Activated CD8-positive, alpha-beta memory T cell treated with anti-CD3 and anti-CD28 coated beads, Interleukin-2, amount 50 U/mL, for 1 hour (primary cell): ENCODE measurements around the gene SERINC4.
"Not testable (repeated sequence)": the region's sequence is repeated elsewhere in the genome, so short reads cannot be mapped to it uniquely, and the experiment has no call there.

Experiments used
- DNase-seq: peaks from one replicate; pipeline ENCODE4 v3.0.0-alpha.2; 2020; ENCODE audit errors: extremely low read depth

Gene SERINC4

GRCh38 chr15:43799945-43800285 is at the start of gene SERINC4:
SERINC4 (minus strand) TSS chr15:43800220; CDS start chr15:43799986, 234 bp downstream.
- DNase-seq, result no peak

- DNase-seq, result no peak
Observed at GRCh38 chr15:43845421-43845820, 45.4 kb upstream of the SERINC4 start.

GRCh38 chr15:43832485-43832884 is 32.5 kb upstream of the SERINC4 start:
- not testable (repeated sequence) for DNase-seq

- DNase-seq, result not testable (repeated sequence)
Observed at GRCh38 chr15:43831519-43832052, 31.6 kb upstream of the SERINC4 start.

- DNase-seq, result not testable (repeated sequence)
Observed at GRCh38 chr15:43830691-43831275, 30.8 kb upstream of the SERINC4 start.

- DNase-seq, result not testable (repeated sequence)
Observed at GRCh38 chr15:43829951-43830540, 30.0 kb upstream of the SERINC4 start.

GRCh38 chr15:43828061-43828657 is 28.1 kb upstream of the SERINC4 start:
- DNase-seq, result no peak

GRCh38 chr15:43826508-43827341 is 26.7 kb upstream of the SERINC4 start, which contains the start of gene WDR76:
WDR76 (plus strand) TSS chr15:43827002; CDS start chr15:43827033, 31 bp downstream.
- no peak for DNase-seq

- no peak for DNase-seq
Observed at GRCh38 chr15:43826029-43826507, 26.0 kb upstream of the SERINC4 start.

- DNase-seq, result not testable (repeated sequence)
Observed at GRCh38 chr15:43825305-43825704, 25.3 kb upstream of the SERINC4 start.

- DNase-seq, result peak; percentile 91
Observed at GRCh38 chr15:43824302-43825246, 24.6 kb upstream of the SERINC4 start, which contains the start of gene MFAP1. MFAP1 (minus strand) TSS chr15:43824690; CDS start chr15:43824569, 121 bp downstream.

- no peak for DNase-seq
Observed at GRCh38 chr15:43821505-43821904, 21.5 kb upstream of the SERINC4 start.

GRCh38 chr15:43815064-43815463 is 15.0 kb upstream of the SERINC4 start:
- not testable (repeated sequence) for DNase-seq

- no peak for DNase-seq
Observed at GRCh38 chr15:43808960-43809678, 9.1 kb upstream of the SERINC4 start.

- DNase-seq, result no peak
Observed at GRCh38 chr15:43808435-43808950, 8.5 kb upstream of the SERINC4 start.

- not testable (repeated sequence) for DNase-seq
Observed at GRCh38 chr15:43802676-43803075, 2.7 kb upstream of the SERINC4 start.

- DNase-seq, result peak; percentile 68
Observed at GRCh38 chr15:43800286-43801141, 494 bp upstream of the SERINC4 start, which contains the start of gene HYPK. HYPK (plus strand) TSS chr15:43800599; CDS start chr15:43800623, 24 bp downstream.

- DNase-seq, result no peak
Observed at GRCh38 chr15:43799209-43799944, 643 bp downstream of the SERINC4 start.
